Neural progenitor cell (in vitro differentiated cells): ENCODE results near the gene SLC27A3. TPM values are rescaled to one million over a fixed set of nuclear protein-coding genes. Genes with fewer than 3 reads are reported as not detected.
A peak's percentile ranks its signal among the peaks of the same experiment; 100 is the strongest.

ENCODE experiments used
- DNase-seq: peaks from one replicate; pipeline ENCODE4 v3.0.0-alpha.2; 2016; ENCODE audit warnings: low spot score
- H2AFZ ChIP-seq: fragments of 200-600 bp; sonication (generic); replicated peaks from 2 replicates; pipeline ENCODE4 v1.6.1; 2016; ENCODE audit warnings: antibody characterized with exemption
- H3F3A ChIP-seq: fragments of 200-600 bp; sonication (generic); 2 replicates; pipeline ENCODE4 v1.6.1; 2016; ENCODE audit warnings: antibody characterized with exemption, low read depth
- H3K27ac ChIP-seq: fragments of 200-600 bp; sonication (generic); 2 replicates; pipeline ENCODE4 v1.5.1; 2016; ENCODE audit warnings: mild to moderate bottlenecking
- H3K27me3 ChIP-seq: fragments of 200-600 bp; sonication (generic); 2 replicates; pipeline ENCODE4 v1.6.1; 2016; ENCODE audit warnings: mild to moderate bottlenecking, moderate library complexity
- H3K36me3 ChIP-seq: fragments of 200-600 bp; sonication (generic); 2 replicates; pipeline ENCODE4 v1.5.1; 2016
- H3K4me1 ChIP-seq: fragments of 200-600 bp; sonication (generic); 2 replicates; pipeline ENCODE4 v1.6.1; 2016; ENCODE audit warnings: mixed run types
- H3K4me2 ChIP-seq: fragments of 200-600 bp; sonication (generic); 2 replicates; pipeline ENCODE4 v1.6.1; 2016
- H3K4me3 ChIP-seq: fragments of 200-600 bp; sonication (generic); 2 replicates; pipeline ENCODE4 v1.5.1; 2016
- H3K79me2 ChIP-seq: fragments of 200-600 bp; sonication (generic); 2 replicates; pipeline ENCODE4 v1.6.1; 2016; ENCODE audit warnings: low read depth
- H3K9ac ChIP-seq: fragments of 200-600 bp; sonication (generic); 2 replicates; pipeline ENCODE4 v1.6.1; 2016
- H3K9me3 ChIP-seq: fragments of 200-600 bp; sonication (generic); 2 replicates; pipeline ENCODE4 v1.5.1; 2016; ENCODE audit warnings: low read depth
- H4K20me1 ChIP-seq: fragments of 200-600 bp; sonication (generic); 2 replicates; pipeline ENCODE4 v1.6.1; 2016; ENCODE audit warnings: low read depth
- H3K27ac Mint-ChIP-seq: 3 replicates; pipeline ENCODE4 v1.8.0; 2021; ENCODE audit warnings: mixed read lengths
- H3K27me3 Mint-ChIP-seq: 2 replicates; pipeline ENCODE4 v1.8.0; 2022; ENCODE audit warnings: low read depth, mild to moderate bottlenecking, inconsistent platforms, moderate library complexity, mixed read lengths; ENCODE audit not compliant: insufficient read depth
- H3K36me3 Mint-ChIP-seq: 3 replicates; pipeline ENCODE4 v1.8.0; 2021; ENCODE audit warnings: mixed read lengths
- H3K4me1 Mint-ChIP-seq: 3 replicates; pipeline ENCODE4 v1.8.0; 2021; ENCODE audit warnings: mixed read lengths
- H3K4me3 Mint-ChIP-seq: 3 replicates; pipeline ENCODE4 v1.8.0; 2021; ENCODE audit warnings: mild to moderate bottlenecking, moderate library complexity, mixed read lengths
- H3K9me3 Mint-ChIP-seq: 3 replicates; pipeline ENCODE4 v1.8.0; 2020; ENCODE audit warnings: mixed read lengths
- CTCF ChIP-seq: fragments of 200-600 bp; sonication (generic); IDR thresholded peaks from 2 replicates; pipeline ENCODE4 v1.5.1; 2017; ENCODE audit warnings: antibody characterized with exemption, mild to moderate bottlenecking
- EZH2 ChIP-seq: fragments of 200-600 bp; sonication (generic); IDR thresholded peaks from 2 replicates; pipeline ENCODE4 v1.6.1; 2017; ENCODE audit warnings: antibody characterized with exemption, mild to moderate bottlenecking, moderate library complexity
- EZH2phosphoT487 ChIP-seq: fragments of 200-600 bp; sonication (generic); IDR thresholded peaks from 2 replicates; pipeline ENCODE4 v1.6.1; 2017; ENCODE audit warnings: antibody characterized with exemption
- total RNA-seq: library from RNA; depleted of rRNA; stranded (reverse); fragments of >200 nt; gene quantifications from 2 replicates; pipeline ENCODE4 v1.2.3, GENCODE V29; 2015; ENCODE audit warnings: low replicate concordance

Gene SLC27A3
- total RNA-seq, 1 donor from 2014 or later, result 10.1 TPM

DNA sequence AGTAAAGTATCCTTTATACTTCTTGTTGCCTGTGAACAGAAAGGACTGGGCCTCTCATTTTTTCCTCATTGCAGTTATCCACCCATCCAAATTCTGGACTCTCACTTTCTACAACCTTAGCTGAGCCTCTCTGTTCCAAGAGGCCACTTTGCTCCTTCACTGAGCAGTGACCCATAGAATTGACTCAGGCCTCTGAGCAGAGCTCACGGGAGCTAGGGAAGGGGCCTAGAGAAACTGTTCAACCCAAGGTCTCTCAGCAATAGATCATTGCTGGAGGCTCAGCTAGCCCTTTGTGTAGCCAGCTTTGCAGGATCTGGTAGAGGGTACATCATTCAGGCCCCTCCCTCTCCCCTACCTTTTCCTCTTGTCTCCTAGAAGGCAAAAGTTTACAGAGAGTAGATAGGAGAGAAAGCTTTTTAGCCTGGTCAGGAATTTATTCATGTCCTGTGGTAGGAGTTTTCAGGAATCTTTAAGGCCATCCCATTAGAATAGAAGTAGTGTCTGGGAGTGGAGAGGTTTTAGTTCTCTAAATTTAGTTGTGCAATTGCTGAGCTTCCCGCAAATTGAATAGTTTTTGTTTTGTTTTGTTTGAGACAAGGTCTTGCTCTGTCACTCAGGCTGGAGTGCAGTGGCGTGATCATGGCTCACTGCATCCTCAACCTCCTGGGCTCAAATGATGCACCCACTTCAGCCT, 40.7 kb upstream of the SLC27A3 start:
- H4K20me1 ChIP-seq, result peaks cover 7% of the 10 kb centered on the region
- peak overlapping the region; percentile 42 for H3K4me2 ChIP-seq
- Mint-ChIP-seq H3K27me3 (no peaks in the 10 kb centered on the region), H3K36me3 (peaks cover 7% of the 10 kb centered on the region), H3K27ac (peak overlapping the region; percentile 25), H3K4me1 (peaks cover 27% of the 10 kb centered on the region), H3K9me3 (no peaks in the 10 kb centered on the region), H3K4me3 (peak overlapping the region; percentile 5)
- peak overlapping the region; percentile 79 for H3K27ac ChIP-seq
- DNase-seq, result peak; percentile 34
- H3K27me3 ChIP-seq, result no peaks in the 10 kb centered on the region
- TF ChIP-seq CTCF (no peak), EZH2 (no peak), EZH2phosphoT487 (no peak)
- H3K4me3 ChIP-seq, result no peak overlapping the region
- no peak overlapping the region for H2AFZ ChIP-seq
- peaks cover 26% of the 10 kb centered on the region for H3K4me1 ChIP-seq
- H3F3A ChIP-seq, result peaks cover 12% of the 10 kb centered on the region
- peaks cover 49% of the 10 kb centered on the region for H3K79me2 ChIP-seq
- H3K36me3 ChIP-seq, result no peaks in the 10 kb centered on the region
- H3K9me3 ChIP-seq, result no peaks in the 10 kb centered on the region
- peak overlapping the region; percentile 45 for H3K9ac ChIP-seq

GRCh38 chr1:153735090-153735420, 40.2 kb upstream of the SLC27A3 start:
- Histone ChIP-seq H3K4me3 (no peak overlapping the region), H2AFZ (no peak overlapping the region), H3K79me2 (peaks cover 44% of the 10 kb centered on the region), H3K4me1 (peaks cover 21% of the 10 kb centered on the region), H3K9ac (no peak overlapping the region), H3K36me3 (no peaks in the 10 kb centered on the region), H3K9me3 (no peaks in the 10 kb centered on the region), H3K4me2 (no peak overlapping the region), H3F3A (peaks cover 11% of the 10 kb centered on the region), H3K27me3 (no peaks in the 10 kb centered on the region), H3K27ac (no peak overlapping the region), H4K20me1 (peaks cover 7% of the 10 kb centered on the region)
- no peaks in the 10 kb centered on the region for H3K9me3 Mint-ChIP-seq
- DNase-seq, result no peak
- TF ChIP-seq EZH2phosphoT487 (no peak), EZH2 (no peak), CTCF (no peak)
- peaks cover 7% of the 10 kb centered on the region for H3K36me3 Mint-ChIP-seq
- H3K27me3 Mint-ChIP-seq, result no peaks in the 10 kb centered on the region
- H3K4me3 Mint-ChIP-seq, result peak overlapping the region; percentile 5
- H3K4me1 Mint-ChIP-seq, result peaks cover 23% of the 10 kb centered on the region
- peak overlapping the region; percentile 25 for H3K27ac Mint-ChIP-seq

DNA sequence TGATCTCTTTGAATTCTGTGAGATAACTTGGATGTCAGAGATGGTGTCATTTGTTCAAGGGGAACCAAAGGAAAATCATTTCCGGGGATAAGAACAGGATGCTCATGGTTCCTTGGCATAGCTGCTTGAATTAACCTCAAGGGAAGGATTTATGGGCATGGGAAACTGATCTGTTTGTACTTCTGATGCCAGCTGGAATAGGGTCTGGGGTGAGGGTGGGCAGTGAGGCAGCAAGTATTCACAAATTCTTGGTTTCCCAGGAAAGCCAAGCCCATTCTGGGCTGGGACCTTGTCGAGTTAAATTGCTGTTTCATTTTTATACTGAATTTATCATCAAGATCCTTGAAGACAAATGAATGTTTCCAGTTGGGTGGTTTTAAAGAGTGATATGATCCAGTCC, 33.2 kb upstream of the SLC27A3 start:
- Mint-ChIP-seq H3K27ac (no peak overlapping the region), H3K4me1 (peaks cover 2% of the 10 kb centered on the region)

More for the DNA sequence above, 33.2 kb upstream of the SLC27A3 start:
- H3K4me3 ChIP-seq, result no peak overlapping the region
- H2AFZ ChIP-seq, result no peak overlapping the region
- H3F3A ChIP-seq, result peaks cover 25% of the 10 kb centered on the region
- H3K36me3 Mint-ChIP-seq, result peaks cover 37% of the 10 kb centered on the region
- H3K9me3 ChIP-seq, result no peaks in the 10 kb centered on the region
- H3K9me3 Mint-ChIP-seq, result no peaks in the 10 kb centered on the region
- no peaks in the 10 kb centered on the region for H3K36me3 ChIP-seq
- H3K4me3 Mint-ChIP-seq, result no peak overlapping the region
- H3K27me3 Mint-ChIP-seq, result peaks cover 2% of the 10 kb centered on the region
- no peak overlapping the region for H3K9ac ChIP-seq
- peaks cover 27% of the 10 kb centered on the region for H3K4me1 ChIP-seq
- no peaks in the 10 kb centered on the region for H3K27me3 ChIP-seq
- no peak overlapping the region for H3K4me2 ChIP-seq
- no peak overlapping the region for H3K27ac ChIP-seq
- no peak for DNase-seq
- no peak for TF ChIP-seq EZH2phosphoT487
- TF ChIP-seq CTCF, result no peak
- TF ChIP-seq EZH2, result no peak
- peaks cover 16% of the 10 kb centered on the region for H4K20me1 ChIP-seq
- H3K79me2 ChIP-seq, result no peaks in the 10 kb centered on the region
